ENCODE results near the gene TRIOBP. TPM values are rescaled to one million over a fixed set of nuclear protein-coding genes. Genes with fewer than 3 reads are reported as not detected.

The TRIOBP gene
- total and polyA plus RNA-seq, 2 of the 4 experiments (the other 2 are of a cell fraction) = 46.4 to 69.8 TPM

DNA sequence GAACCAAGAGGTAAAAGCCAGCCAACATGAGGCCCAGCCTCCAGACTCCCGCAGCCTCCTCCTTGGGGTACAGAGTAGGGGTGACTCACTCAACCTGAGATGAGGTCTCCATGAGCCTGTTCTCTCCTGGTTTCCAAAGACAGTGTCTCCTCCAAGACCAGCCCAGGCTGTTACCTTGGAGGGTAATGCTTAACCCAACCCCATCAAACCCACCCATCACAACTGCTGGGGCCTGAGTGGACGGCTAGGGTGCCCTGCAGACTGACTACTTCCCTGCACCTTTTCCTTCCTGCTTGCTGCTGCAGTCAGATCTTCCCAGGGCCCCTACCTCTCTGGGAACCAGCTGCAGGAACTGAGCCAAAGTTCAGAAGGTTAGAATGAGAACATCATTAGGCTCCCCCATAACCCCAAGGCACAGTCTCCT is 15.8 kb upstream of the TRIOBP start:
- Histone ChIP-seq H2BK5ac (ENCODE audit: low read depth, low read length, poor library complexity, severe bottlenecking) (peak overlapping the region; percentile 42), H4K8ac (ENCODE audit: low read depth in 2 of 2, low read length in 2 of 2) (peak overlapping the region in 1 of 2 experiments; percentile 60; a peak in 1 of 4 replicates), H3K9me1 (ENCODE audit: insufficient read depth, low read length) (no peaks in the 10 kb centered on the region), H3K4me1 (ENCODE audit: control insufficient read depth, insufficient read depth, low read length) (peaks cover 17% of the 10 kb centered on the region), H3K4me2 (ENCODE audit: low read depth, low read length) (no peak overlapping the region), H2AK5ac (ENCODE audit: low read depth, low read length) (peak overlapping the region; percentile 79; the same call in 1 of the 2 replicates), H3K36me3 (ENCODE audit: control insufficient read depth, insufficient read depth, low read length) (peaks cover 28% of the 10 kb centered on the region), H3K14ac (replicated peaks; ENCODE audit: low read depth, low read length) (no peak overlapping the region), H4K5ac (ENCODE audit: low read depth, low read length) (no peak overlapping the region), H3K9ac (ENCODE audit: low read depth, low read length) (no peak overlapping the region), H3K18ac (ENCODE audit: low read depth, low read length) (no peak overlapping the region), H2AK9ac (replicated peaks; ENCODE audit: low read depth, low read length, poor library complexity) (peak overlapping the region; percentile 80), H3K4ac (ENCODE audit: low read depth, low read length) (peak overlapping the region; percentile 47), H4K20me1 (ENCODE audit: insufficient read depth, low read length) (peaks cover 57% of the 10 kb centered on the region), H3K9me3 (ENCODE audit: control insufficient read depth, insufficient read depth, low read length) (no peaks in the 10 kb centered on the region), H2BK120ac (ENCODE audit: low read depth, low read length) (peak overlapping the region; percentile 40; the same call in 1 of the 2 replicates), H3K27ac (ENCODE audit: insufficient read depth, low read length) (peak overlapping the region; percentile 3), H2BK20ac (ENCODE audit: low read depth, low read length) (peak overlapping the region; percentile 72; the same call in 1 of the 2 replicates), H3K23ac (ENCODE audit: low read depth, low read length) (no peak overlapping the region), H3K4me3 (ENCODE audit: insufficient read depth, low read depth, low read length) (no peak overlapping the region), H4K91ac (ENCODE audit: insufficient read depth, low read depth, low read length) (peak overlapping the region; percentile 21), H3K27me3 (ENCODE audit: control insufficient read depth, insufficient read depth, low read length) (no peaks in the 10 kb centered on the region), H3K79me1 (ENCODE audit: low read depth in 1 of 2, low read length in 2 of 2) (peaks cover 8 to 35% of the 10 kb centered on the region in 2 experiments; a peak in 3 of 4 replicates), H2AFZ (replicated peaks; ENCODE audit: low read length, poor library complexity) (peak overlapping the region; percentile 12), H2BK15ac (ENCODE audit: low read depth, low read length) (no peak overlapping the region), H3K56ac (ENCODE audit: extremely low read depth, insufficient read depth, low read length) (no peak overlapping the region)
- peak; percentile 63 for DNase-seq
- ChIA-PET POLR2A (ENCODE audit: unreplicated experiment) (interaction anchor here (0.5 to 2.1 kb wide), 5 partner anchors 22 to 193 kb away, joined by 3 to 15 read pairs (median 10); partner anchors contain the start of genes PDXP and SH3BP1), CTCF (interaction anchor here (0.6 to 2.0 kb wide), 6 partner anchors 13 to 886 kb away, joined by 3 to 24 read pairs (median 14); no protein-coding TSS in a partner anchor)
- no CpG with 5 or more reads among the region's 2 CpGs for WGBS, 2 experiments (ENCODE audit: extremely low coverage in 2 of 2, insufficient read length in 1 of 2)
- dilution Hi-C loops (cut with HindIII; ENCODE audit: low sequenced_read_pairs, unreplicated experiment) (no loop called here), intact Hi-C loops (cut with micrococcal nuclease) (loop anchor here (1.0 to 5.0 kb wide), 4 partner anchors 20 to 111 kb away; no protein-coding TSS in a partner anchor), in situ Hi-C loops (cut with MboI; ENCODE audit: low sequenced_read_pairs) (loop anchor here (5.0 kb wide), 1 partner anchor 34 kb away; no protein-coding TSS in a partner anchor)
- TF ChIP-seq MAZ (IDR thresholded peaks at IDR 0.05; ENCODE audit: borderline replicate concordance, low read depth, low read length) (no peak), FOS (IDR thresholded peaks at IDR 0.05; ENCODE audit: low read depth, low read length) (no peak), SMC3 (IDR thresholded peaks at IDR 0.05; ENCODE audit: low read depth, low read length) (no peak), CHD1 (IDR thresholded peaks at IDR 0.05; ENCODE audit: low read depth, low read length) (no peak), CEBPB (IDR thresholded peaks at IDR 0.05; ENCODE audit: low read depth, low read length) (no peak), BHLHE40 (IDR thresholded peaks at IDR 0.05; ENCODE audit: low read depth, low read length) (no peak), MXI1 (IDR thresholded peaks at IDR 0.05; ENCODE audit: borderline replicate concordance, low read depth, low read length) (no peak), RFX5 (IDR thresholded peaks at IDR 0.05; ENCODE audit: low read depth, low read length) (no peak), MAFK (IDR thresholded peaks at IDR 0.05; ENCODE audit: low read depth, low read length) (no peak), POLR2A (IDR thresholded peaks at IDR 0.05; ENCODE audit: low read depth, low read length) (no peak), RAD21 (IDR thresholded peaks at IDR 0.05; ENCODE audit: low read length) (no peak), RCOR1 (IDR thresholded peaks at IDR 0.05; ENCODE audit: insufficient replicate concordance, low read length) (no peak), NFE2L2 (IDR thresholded peaks at IDR 0.05; ENCODE audit: low read depth, low read length) (no peak)
- TF ChIP-seq, protein P1, sequence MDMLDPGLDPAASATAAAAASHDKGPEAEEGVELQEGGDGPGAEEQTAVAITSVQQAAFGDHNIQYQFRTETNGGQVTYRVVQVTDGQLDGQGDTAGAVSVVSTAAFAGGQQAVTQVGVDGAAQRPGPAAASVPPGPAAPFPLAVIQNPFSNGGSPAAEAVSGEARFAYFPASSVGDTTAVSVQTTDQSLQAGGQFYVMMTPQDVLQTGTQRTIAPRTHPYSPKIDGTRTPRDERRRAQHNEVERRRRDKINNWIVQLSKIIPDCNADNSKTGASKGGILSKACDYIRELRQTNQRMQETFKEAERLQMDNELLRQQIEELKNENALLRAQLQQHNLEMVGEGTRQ (IDR thresholded peaks at IDR 0.05; ENCODE audit: low read depth, low read length) = no peak
- TF ChIP-seq, protein P2, sequence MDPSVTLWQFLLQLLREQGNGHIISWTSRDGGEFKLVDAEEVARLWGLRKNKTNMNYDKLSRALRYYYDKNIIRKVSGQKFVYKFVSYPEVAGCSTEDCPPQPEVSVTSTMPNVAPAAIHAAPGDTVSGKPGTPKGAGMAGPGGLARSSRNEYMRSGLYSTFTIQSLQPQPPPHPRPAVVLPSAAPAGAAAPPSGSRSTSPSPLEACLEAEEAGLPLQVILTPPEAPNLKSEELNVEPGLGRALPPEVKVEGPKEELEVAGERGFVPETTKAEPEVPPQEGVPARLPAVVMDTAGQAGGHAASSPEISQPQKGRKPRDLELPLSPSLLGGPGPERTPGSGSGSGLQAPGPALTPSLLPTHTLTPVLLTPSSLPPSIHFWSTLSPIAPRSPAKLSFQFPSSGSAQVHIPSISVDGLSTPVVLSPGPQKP (IDR thresholded peaks at IDR 0.05; ENCODE audit: borderline replicate concordance, low read depth, low read length) = no peak
- TF ChIP-seq, protein P3, sequence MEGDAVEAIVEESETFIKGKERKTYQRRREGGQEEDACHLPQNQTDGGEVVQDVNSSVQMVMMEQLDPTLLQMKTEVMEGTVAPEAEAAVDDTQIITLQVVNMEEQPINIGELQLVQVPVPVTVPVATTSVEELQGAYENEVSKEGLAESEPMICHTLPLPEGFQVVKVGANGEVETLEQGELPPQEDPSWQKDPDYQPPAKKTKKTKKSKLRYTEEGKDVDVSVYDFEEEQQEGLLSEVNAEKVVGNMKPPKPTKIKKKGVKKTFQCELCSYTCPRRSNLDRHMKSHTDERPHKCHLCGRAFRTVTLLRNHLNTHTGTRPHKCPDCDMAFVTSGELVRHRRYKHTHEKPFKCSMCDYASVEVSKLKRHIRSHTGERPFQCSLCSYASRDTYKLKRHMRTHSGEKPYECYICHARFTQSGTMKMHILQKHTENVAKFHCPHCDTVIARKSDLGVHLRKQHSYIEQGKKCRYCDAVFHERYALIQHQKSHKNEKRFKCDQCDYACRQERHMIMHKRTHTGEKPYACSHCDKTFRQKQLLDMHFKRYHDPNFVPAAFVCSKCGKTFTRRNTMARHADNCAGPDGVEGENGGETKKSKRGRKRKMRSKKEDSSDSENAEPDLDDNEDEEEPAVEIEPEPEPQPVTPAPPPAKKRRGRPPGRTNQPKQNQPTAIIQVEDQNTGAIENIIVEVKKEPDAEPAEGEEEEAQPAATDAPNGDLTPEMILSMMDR (conservative IDR thresholded peaks at IDR 0.05; ENCODE audit: low read depth, low read length) = no peak
- no TSS peak for BruUV-seq (replicated peaks)
- ATAC-seq (ENCODE audit: low read depth) = peak; percentile 6

Measured in IMR-90 (cell line).